Psoas muscle (tissue), 8 donors: Measurements from ENCODE around the gene PLK3. TPM values are rescaled to one million over a fixed set of nuclear protein-coding genes. Genes with fewer than 3 reads are reported as not detected.
A peak's percentile ranks its signal among the peaks of the same experiment; 100 is the strongest.
"Not testable (repeated sequence)": the region's sequence is repeated elsewhere in the genome, so short reads cannot be mapped to it uniquely, and the experiment has no call there.

Source experiments
- ATAC-seq, 4 donors: fragments of 200-7000 bp; cut with Tn5 transposase; one replicate each; pipeline ENCODE4 v1.9.1; 2020; ENCODE audit warnings: moderate library complexity in 3 of 4, mild to moderate bottlenecking in 2 of 4
- DNase-seq, 2 donors: peaks; one replicate each; pipeline ENCODE4 v3.0.0-alpha.2; 2020
- H3K27ac ChIP-seq: fragments of 200-600 bp; one replicate; pipeline ENCODE4 v1.8.0; 2022
- H3K27me3 ChIP-seq, 3 donors: fragments of 200-600 bp in 1 of 3; one replicate each; pipeline versions ENCODE4 v1.6.1 to v1.8.0; 2013 to 2022; ENCODE audit warnings: low read length in 2 of 3, mild to moderate bottlenecking in 2 of 3, moderate library complexity in 1 of 3; ENCODE audit not compliant: insufficient read depth in 3 of 3
- H3K36me3 ChIP-seq, 2 donors: fragments of 200-600 bp in 1 of 2; one replicate each; pipeline versions ENCODE4 v1.6.1 to v1.8.0; 2013 to 2022; ENCODE audit warnings: low read depth in 1 of 2, mild to moderate bottlenecking in 1 of 2, moderate library complexity in 1 of 2; ENCODE audit not compliant: insufficient read depth in 1 of 2
- H3K4me1 ChIP-seq: fragments of 200-600 bp; one replicate; pipeline ENCODE4 v1.8.0; 2022
- H3K4me3 ChIP-seq: fragments of 200-600 bp; one replicate; pipeline ENCODE4 v1.8.0; 2022; ENCODE audit warnings: mild to moderate bottlenecking
- H3K9me3 ChIP-seq: fragments of 200-600 bp; one replicate; pipeline ENCODE4 v1.8.0; 2022
- WGBS, 3 donors: extraction: QIAGEN DNeasy Blood & Tissue Kit; methylation state at CpG; one replicate each; pipeline versions ENCODE4 v1.1.6 to v1.1.7; 2013; 5-methylcytosine and 5-hydroxymethylcytosine counted together
- intact Hi-C, 2 donors: fragments of 100-400 bp; cut with DNase I; formaldehyde crosslinking; loops; one replicate each; pipeline versions ENCODE4 v1.11.0 to v1.14.2; 2022
- polyA plus RNA-seq, 3 donors: library from polyadenylated mRNA; stranded (reverse); fragments of 200-250 nt; gene quantifications; one replicate each; pipeline ENCODE4 v1.2.3, GENCODE V29; 2013
- total RNA-seq, 4 donors: library from RNA; stranded (reverse); fragmentation: NEBNext Ultra II Directional in 2 of 4; extraction: Animal tissue kit (Norgen Biotek cat#: 25700) in 2 of 4; gene quantifications; one replicate each; pipeline versions ENCODE4 v1.2.1 to v1.2.4, GENCODE V29; 2021 to 2023
- TF ChIP-seq, protein P1 (sequence below): fragments of 200-600 bp; IDR thresholded peaks from one replicate; pipeline ENCODE4 v1.8.0; 2022; ENCODE audit warnings: antibody characterized with exemption
- donor health status: healthy with polysubstance abuse.
- donor health status: DM: no; HTN: no; CAD: no; lungs with moderate emphysema.
- donor health status: Bipolar disorder and iron deficiency.
- donor health status: healthy.
- donor health status: DM: yes; HTN: yes; CAD: no.
- donor health status: DM: no; HTN: no; CAD: no.
- donor health status: DM: no; HTN: no; CAD: no.
- donor health status: DM: yes; HTN: yes; CAD: no.

PLK3 gene
- total and polyA plus RNA-seq, 7 donors, result 3.0 to 8.3 (median 4.6) TPM

DNA sequence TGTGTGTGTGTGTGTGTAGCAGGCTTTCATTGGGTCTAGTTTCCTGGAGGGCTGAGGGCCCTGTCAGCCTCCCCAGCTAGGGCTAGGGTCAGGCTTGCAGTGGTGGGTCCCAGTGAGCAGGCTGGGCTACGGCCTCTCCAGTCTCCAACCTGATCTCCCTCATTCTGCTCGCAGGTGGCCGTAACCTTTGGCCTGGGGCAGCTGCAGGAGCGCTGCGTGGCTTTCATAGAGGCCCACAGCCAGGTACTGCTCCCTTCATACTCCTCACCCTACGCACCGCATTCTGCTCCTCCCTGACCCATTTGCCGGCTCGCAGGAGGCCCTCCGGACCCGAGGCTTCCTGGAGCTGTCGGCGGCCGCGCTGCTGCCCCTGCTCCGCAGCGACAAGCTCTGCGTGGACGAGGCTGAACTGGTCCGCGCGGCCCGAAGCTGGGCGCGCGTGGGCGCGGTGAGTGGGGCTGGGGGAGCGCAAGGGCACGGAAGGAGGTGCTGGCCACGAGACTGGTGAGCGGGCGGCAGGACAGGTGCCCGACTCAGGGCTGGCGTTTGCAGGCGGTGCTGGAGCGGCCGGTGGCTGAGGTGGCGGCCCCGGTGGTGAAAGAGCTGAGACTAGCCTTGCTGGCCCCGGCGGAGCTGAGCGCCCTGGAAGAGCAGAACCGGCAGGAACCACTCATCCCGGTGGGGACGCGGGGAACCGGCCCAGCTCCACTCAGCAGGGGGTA, 12.8 kb downstream of the PLK3 start:
- H3K4me3 ChIP-seq, result peak overlapping the region; percentile 72
- peak overlapping the region; percentile 96 for H3K27ac ChIP-seq
- 51 to 57% (median 52%) methylated on average over 44 to 48 of the region's 48 CpGs for WGBS, 3 donors
- TF ChIP-seq, protein P1, sequence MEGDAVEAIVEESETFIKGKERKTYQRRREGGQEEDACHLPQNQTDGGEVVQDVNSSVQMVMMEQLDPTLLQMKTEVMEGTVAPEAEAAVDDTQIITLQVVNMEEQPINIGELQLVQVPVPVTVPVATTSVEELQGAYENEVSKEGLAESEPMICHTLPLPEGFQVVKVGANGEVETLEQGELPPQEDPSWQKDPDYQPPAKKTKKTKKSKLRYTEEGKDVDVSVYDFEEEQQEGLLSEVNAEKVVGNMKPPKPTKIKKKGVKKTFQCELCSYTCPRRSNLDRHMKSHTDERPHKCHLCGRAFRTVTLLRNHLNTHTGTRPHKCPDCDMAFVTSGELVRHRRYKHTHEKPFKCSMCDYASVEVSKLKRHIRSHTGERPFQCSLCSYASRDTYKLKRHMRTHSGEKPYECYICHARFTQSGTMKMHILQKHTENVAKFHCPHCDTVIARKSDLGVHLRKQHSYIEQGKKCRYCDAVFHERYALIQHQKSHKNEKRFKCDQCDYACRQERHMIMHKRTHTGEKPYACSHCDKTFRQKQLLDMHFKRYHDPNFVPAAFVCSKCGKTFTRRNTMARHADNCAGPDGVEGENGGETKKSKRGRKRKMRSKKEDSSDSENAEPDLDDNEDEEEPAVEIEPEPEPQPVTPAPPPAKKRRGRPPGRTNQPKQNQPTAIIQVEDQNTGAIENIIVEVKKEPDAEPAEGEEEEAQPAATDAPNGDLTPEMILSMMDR, result no peak
- peaks cover 11% of the 10 kb centered on the region for H3K4me1 ChIP-seq
- DNase-seq (peak in 1 of 2 donors; percentile 69), ATAC-seq (peak; percentile 17 to 43 (median 33))
- no peaks in the 10 kb centered on the region for H3K27me3 ChIP-seq
- intact Hi-C loops, result no loop called here
- H3K9me3 ChIP-seq, result no peaks in the 10 kb centered on the region
- no peaks in the 10 kb centered on the region for H3K36me3 ChIP-seq

DNA sequence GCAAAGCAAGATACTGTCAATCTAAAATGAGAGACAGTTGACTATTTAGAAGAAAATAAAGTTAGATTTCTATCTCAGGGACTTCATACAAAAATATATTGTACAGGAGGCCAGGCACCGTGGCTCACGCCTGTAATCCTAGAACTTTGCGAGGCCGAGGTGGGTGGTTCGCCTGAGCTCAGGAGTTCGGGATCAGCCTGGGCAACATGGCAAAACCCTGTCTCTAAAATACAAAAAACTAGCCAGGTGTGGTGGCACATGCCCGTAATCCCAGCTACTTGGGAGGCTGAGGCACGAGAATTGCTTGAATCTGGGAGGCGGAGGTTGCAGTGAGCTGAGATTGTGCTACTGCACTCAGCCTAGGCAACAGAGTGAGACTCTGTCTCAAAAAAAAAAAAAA, 15.7 kb downstream of the PLK3 start:
- H3K27ac ChIP-seq, H3K4me3 ChIP-seq, H3K36me3 ChIP-seq, H3K27me3 ChIP-seq, intact Hi-C loops, ATAC-seq, H3K9me3 ChIP-seq, H3K4me1 ChIP-seq: not testable (repeated sequence)
- peak in 1 of 2 donors; percentile 12 for DNase-seq
- WGBS, 3 donors, result 87 to 92% (median 89%) methylated on average over 9 of the region's 9 CpGs

DNA sequence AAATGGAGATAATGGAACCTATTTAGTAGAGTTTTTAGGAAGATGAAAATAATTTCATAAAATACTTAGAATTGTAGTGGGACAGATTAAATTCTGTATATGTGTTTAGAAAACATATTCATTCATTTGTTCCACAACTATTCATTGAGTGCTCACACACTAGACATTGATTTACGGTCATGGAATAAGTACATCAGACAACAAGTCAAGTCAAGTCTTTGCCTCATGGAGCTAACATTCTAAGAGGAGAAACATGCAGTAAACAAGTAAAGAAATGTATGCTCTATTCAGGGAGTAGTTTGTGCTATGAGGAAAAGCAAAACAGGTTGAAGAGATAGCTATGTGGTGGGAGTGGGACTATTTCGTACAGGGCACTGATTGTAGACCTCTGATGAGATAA, 17.1 kb downstream of the PLK3 start:
- no peak for DNase-seq
- H3K9me3 ChIP-seq, result no peaks in the 10 kb centered on the region
- WGBS, 3 donors, result 91 to 96% (median 94%) methylated on average over 2 of the region's 2 CpGs
- no peaks in the 10 kb centered on the region for H3K27me3 ChIP-seq
- H3K27ac ChIP-seq, result no peak overlapping the region
- no peaks in the 10 kb centered on the region for H3K4me1 ChIP-seq
- no peak for ATAC-seq
- TF ChIP-seq, protein P1, result no peak
- H3K36me3 ChIP-seq, result no peaks in the 10 kb centered on the region
- intact Hi-C loops, result no loop called here
- H3K4me3 ChIP-seq, result no peak overlapping the region

DNA sequence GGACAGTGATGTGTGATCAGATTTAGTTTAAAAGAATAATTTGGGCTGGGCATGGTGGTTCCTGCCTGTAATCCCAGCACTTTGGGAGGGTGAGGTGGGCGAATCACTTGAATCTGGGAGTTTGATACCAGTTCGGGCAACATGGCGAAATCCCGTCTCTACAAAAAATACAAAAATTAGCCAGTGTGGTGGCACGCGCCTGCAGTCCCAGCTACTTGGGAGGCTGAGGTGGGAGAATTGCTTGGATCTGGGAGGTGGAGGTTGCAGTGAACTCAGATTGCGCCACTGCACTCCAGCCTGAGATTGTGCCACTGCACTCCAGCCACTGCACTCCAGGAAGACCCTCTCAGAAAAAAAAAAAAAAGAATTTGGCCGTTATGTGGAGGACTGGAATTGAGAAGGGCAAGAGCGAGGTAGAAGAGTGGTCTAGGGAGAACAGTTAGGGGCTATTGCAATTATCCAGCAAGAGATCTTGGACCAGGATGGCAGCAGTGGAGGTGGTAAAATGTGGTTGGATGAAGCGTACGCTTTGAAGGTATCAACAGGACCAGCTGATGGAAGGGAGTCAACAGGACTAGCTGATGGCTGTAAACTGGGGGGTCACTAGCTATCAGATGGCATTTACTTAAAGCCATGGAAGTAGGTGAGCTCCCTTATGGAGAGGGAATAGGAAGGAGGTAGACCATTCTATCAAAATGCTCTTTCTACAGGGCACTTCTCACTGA, 17.8 kb downstream of the PLK3 start:
- WGBS, 3 donors, result 94 to 95% (median 95%) methylated on average over 11 of the region's 11 CpGs
- TF ChIP-seq, protein P1, result no peak
- H3K9me3 ChIP-seq, result no peaks in the 10 kb centered on the region
- no peak overlapping the region for H3K4me3 ChIP-seq
- no peaks in the 10 kb centered on the region for H3K27me3 ChIP-seq
- H3K36me3 ChIP-seq, result no peaks in the 10 kb centered on the region
- intact Hi-C loops, result no loop called here
- H3K27ac ChIP-seq, result no peak overlapping the region
- peak in 1 of 2 donors; percentile 6 for DNase-seq
- ATAC-seq, result no peak
- H3K4me1 ChIP-seq, result no peaks in the 10 kb centered on the region

DNA sequence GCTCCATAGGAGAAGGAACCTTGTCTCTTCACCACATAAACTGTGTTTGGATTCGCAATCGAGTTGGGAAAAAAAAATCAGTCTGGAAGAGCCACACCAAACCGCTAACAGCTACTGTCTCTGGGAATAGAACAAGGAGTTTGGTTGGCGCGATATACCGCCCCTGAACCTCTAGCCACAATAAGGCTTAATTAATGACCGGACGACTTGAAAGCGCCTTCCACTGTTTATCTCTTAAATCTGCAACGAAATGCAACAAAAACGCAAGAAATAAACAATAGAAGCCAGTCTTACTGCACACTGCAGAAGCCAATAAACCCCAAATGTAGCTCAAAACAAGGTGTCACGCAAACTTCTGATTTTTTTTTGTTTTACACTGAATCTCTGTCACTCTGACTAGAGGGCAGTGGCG, 19.0 kb downstream of the PLK3 start:
- Histone ChIP-seq H3K36me3 (no peaks in the 10 kb centered on the region), H3K4me1 (no peaks in the 10 kb centered on the region), H3K9me3 (no peaks in the 10 kb centered on the region), H3K4me3 (peak overlapping the region; percentile 77), H3K27me3 (no peaks in the 10 kb centered on the region), H3K27ac (peak overlapping the region; percentile 96)
- intact Hi-C loops, result no loop called here
- WGBS, 3 donors, result 2 to 3% (median 2%) methylated on average over 13 of the region's 13 CpGs
- TF ChIP-seq, protein P1, result no peak
- peak in 2 of 4 donors; percentile 13 to 21 for ATAC-seq
- DNase-seq, result peak in 1 of 2 donors; percentile 26
